Thyroid gland (tissue), 4 donors: Measurements from ENCODE around the gene ALG6. TPM values are rescaled to one million over a fixed set of nuclear protein-coding genes. Genes with fewer than 3 reads are reported as not detected.

ENCODE experiments used
- DNase-seq, 2 donors: peaks; one replicate each; pipeline ENCODE4 v3.0.0-alpha.2; 2019
- H3K27ac ChIP-seq, 3 donors: fragments of 200-600 bp; sonication (generic); 1 replicate in 2 of 3; 2 replicates in 1 of 3; pipeline ENCODE4 v1.5.1; 2016 to 2019; ENCODE audit warnings: mild to moderate bottlenecking in 1 of 3, moderate library complexity in 1 of 3
- H3K27me3 ChIP-seq: fragments of 200-600 bp; sonication (generic); one replicate; pipeline ENCODE4 v1.5.1; 2019
- H3K36me3 ChIP-seq, 2 donors: fragments of 200-600 bp; sonication (generic); one replicate each; pipeline ENCODE4 v1.5.1; 2016 to 2019
- H3K4me1 ChIP-seq, 2 donors: fragments of 200-600 bp; sonication (generic); one replicate each; pipeline ENCODE4 v1.5.1; 2017 to 2019
- H3K4me3 ChIP-seq, 3 donors: fragments of 200-600 bp; sonication (generic); replicated peaks in 1 of 3; 1 replicate in 2 of 3; 2 replicates in 1 of 3; pipeline ENCODE4 v1.5.1; 2016; ENCODE audit warnings: mild to moderate bottlenecking in 1 of 3
- H3K9me3 ChIP-seq: fragments of 200-600 bp; sonication (generic); one replicate; pipeline ENCODE4 v1.5.1; 2017
- POLR2A ChIP-seq, 2 donors: fragments of 450-650 bp; IDR thresholded peaks; one replicate each; pipeline ENCODE4 v1.6.1; 2017; ENCODE audit warnings: antibody characterized with exemption in 2 of 2, mild to moderate bottlenecking in 2 of 2, moderate library complexity in 1 of 2
- WGBS, 2 donors: methylation state at CpG; one replicate each; pipeline ENCODE4 v1.1.5; 2017; 5-methylcytosine and 5-hydroxymethylcytosine counted together
- intact Hi-C: fragments of 100-400 bp; cut with DNase I; formaldehyde crosslinking; loops from one replicate; pipeline ENCODE4 v1.15.1; 2023
- total RNA-seq, 4 donors: library from RNA; depleted of rRNA; stranded (reverse); fragments of >200 nt; gene quantifications; one replicate each; pipeline ENCODE4 v1.2.3, GENCODE V29; 2016
- TF ChIP-seq, protein P1 (sequence below), 6 experiments: fragments of 200-600 bp in 3 of 6; fragments of 450-650 bp in 3 of 6; sonication (generic) in 3 of 6; IDR thresholded peaks; one replicate each; pipeline ENCODE4 v1.5.1; 2016 to 2019; ENCODE audit warnings: antibody characterized with exemption in 6 of 6, mild to moderate bottlenecking in 2 of 6, inconsistent platforms in 1 of 6, moderate library complexity in 1 of 6

Gene ALG6
- total RNA-seq, 4 donors from 2014 or later, result 9.2 to 21.5 (median 19.7) TPM

DNA sequence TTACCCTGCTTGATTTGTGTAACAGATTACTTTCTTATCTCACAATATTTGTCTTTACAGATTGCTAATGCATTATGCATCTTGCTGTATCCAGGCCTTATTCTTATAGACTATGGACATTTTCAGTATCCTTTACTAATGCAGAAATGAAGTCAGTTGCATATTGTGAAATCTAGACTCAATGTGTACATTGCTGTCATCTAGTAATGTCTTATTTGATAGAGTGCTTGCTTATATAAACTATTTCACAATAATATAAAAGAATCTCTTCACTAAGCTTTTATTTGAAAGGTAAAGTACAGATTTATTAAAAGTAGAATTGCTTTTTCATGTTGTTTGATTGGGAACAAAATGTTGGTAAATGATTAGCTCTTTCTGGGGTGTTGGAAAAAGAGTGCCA is 39.6 kb downstream of the ALG6 start:
- no peaks in the 10 kb centered on the region for H3K36me3 ChIP-seq
- peaks cover 0 to 6% of the 10 kb centered on the region in 2 donors for H3K4me1 ChIP-seq
- TF ChIP-seq, protein P1, sequence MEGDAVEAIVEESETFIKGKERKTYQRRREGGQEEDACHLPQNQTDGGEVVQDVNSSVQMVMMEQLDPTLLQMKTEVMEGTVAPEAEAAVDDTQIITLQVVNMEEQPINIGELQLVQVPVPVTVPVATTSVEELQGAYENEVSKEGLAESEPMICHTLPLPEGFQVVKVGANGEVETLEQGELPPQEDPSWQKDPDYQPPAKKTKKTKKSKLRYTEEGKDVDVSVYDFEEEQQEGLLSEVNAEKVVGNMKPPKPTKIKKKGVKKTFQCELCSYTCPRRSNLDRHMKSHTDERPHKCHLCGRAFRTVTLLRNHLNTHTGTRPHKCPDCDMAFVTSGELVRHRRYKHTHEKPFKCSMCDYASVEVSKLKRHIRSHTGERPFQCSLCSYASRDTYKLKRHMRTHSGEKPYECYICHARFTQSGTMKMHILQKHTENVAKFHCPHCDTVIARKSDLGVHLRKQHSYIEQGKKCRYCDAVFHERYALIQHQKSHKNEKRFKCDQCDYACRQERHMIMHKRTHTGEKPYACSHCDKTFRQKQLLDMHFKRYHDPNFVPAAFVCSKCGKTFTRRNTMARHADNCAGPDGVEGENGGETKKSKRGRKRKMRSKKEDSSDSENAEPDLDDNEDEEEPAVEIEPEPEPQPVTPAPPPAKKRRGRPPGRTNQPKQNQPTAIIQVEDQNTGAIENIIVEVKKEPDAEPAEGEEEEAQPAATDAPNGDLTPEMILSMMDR (IDR thresholded peaks at IDR 0.05), result no peak
- TF ChIP-seq POLR2A (IDR thresholded peaks at IDR 0.05), result no peak
- no peak overlapping the region for H3K4me3 ChIP-seq
- H3K9me3 ChIP-seq, result no peaks in the 10 kb centered on the region
- DNase-seq, result no peak
- no peak overlapping the region for H3K27ac ChIP-seq
- intact Hi-C loops, result no loop called here
- H3K27me3 ChIP-seq, result no peaks in the 10 kb centered on the region

DNA sequence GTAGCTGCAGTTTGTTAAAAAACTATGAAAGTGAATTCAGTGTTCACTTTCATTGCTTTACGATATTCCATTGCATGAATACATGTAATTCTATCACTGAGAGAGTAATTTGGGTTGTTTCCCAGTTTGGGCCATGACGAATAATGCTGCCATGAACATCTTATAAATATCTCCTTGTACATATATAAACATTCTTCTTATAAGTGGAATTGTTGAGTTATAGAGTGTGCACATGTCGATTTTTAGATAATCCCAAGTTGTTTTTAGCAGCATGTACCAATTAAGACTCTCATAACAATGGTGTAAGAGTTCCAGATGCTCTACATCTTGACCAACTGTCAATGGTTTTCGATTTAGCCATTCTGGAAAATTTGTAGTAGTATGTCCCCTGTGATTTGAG is 40.9 kb downstream of the ALG6 start:
- intact Hi-C loops, result no loop called here
- Histone ChIP-seq H3K9me3 (no peaks in the 10 kb centered on the region), H3K4me3 (no peak overlapping the region), H3K27ac (no peak overlapping the region), H3K4me1 (peaks cover 0 to 6% of the 10 kb centered on the region in 2 donors), H3K36me3 (no peaks in the 10 kb centered on the region), H3K27me3 (no peaks in the 10 kb centered on the region)
- WGBS, 2 donors, result 83% methylated on average over 4 of the region's 4 CpGs
- DNase-seq, result no peak
- no peak for TF ChIP-seq POLR2A (IDR thresholded peaks at IDR 0.05)
- TF ChIP-seq, protein P1 (IDR thresholded peaks at IDR 0.05), result no peak

DNA sequence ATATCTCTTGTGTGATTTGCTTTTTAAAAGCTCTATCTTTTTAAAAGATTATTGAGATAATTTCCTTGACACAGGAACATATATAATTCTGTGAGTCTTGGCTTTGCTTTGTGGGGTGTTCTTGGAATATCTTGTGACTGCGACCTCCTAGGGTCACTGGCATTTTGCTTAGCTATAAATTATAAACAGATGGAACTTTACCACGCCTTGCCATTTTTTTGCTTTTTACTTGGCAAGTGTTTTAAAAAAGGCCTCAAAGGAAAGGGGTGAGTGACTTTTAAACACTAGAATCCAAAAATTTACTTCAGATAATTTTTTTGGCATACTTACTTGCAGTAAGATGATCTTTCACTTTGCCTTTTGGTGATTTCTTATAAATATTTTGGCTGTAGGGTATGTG is 43.6 kb downstream of the ALG6 start:
- Histone ChIP-seq H3K27ac (no peak overlapping the region), H3K36me3 (no peaks in the 10 kb centered on the region), H3K27me3 (no peaks in the 10 kb centered on the region), H3K4me1 (no peaks in the 10 kb centered on the region), H3K4me3 (no peak overlapping the region), H3K9me3 (no peaks in the 10 kb centered on the region)
- TF ChIP-seq, protein P1 (IDR thresholded peaks at IDR 0.05), result no peak
- no peak for TF ChIP-seq POLR2A (IDR thresholded peaks at IDR 0.05)
- DNase-seq, result no peak
- intact Hi-C loops, result no loop called here
- WGBS, 2 donors, result 77 to 90% methylated on average over 2 of the region's 2 CpGs

DNA sequence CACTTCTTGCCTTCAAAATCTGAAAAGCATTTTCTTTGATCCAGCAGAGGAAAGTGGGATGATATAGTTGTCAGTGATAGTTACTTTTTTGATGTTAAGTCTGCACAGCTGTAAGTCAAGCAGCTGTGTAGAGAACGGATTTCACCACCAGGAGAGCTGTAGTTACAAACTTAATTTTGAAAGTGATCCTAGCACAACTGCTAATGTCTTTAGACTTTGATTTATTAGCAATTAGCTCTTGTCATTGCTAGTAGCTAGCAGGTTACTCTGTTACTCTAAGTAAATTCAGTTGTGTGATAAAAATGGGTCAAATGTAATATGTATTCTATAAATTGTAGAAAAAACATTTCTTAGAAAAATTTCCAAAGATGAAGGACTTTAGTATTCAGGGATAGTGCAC is 46.0 kb downstream of the ALG6 start:
- 94 to 97% methylated on average over 1 of the region's 1 CpG for WGBS, 2 donors

DNA sequence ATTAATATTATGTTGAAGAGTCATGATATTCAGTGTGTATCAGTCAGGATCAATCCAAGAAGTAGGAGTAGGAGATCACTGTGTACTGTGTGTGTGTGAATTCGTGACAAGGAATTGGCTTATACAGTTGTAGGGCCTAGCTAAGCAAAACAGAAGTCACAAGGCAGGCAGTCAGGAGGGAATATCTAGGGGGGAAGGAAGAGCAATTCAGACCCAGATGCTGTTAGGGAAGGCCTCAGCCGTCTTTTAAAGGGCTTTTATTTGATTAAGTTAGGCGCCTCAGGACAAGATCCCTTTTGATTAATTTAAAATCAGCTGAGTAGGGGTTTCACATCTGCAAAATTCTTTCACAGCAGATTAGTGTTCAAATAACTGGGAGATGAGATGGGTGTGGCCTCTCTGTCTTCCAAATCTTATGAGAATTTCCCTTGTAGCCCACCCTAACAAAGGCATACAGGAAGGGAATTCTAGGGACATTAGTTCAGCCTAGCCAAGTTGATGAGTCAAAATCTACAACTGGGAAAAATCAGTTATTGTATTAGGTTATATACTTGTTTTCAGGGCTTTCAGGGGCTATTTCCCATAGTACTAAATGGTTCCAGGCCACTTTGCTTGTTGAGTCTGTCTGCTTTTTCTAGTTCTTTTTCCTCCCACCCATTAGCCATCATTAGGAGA is 47.4 kb downstream of the ALG6 start:
- Histone ChIP-seq H3K27ac (no peak overlapping the region), H3K27me3 (no peaks in the 10 kb centered on the region), H3K4me3 (no peak overlapping the region), H3K4me1 (no peaks in the 10 kb centered on the region), H3K36me3 (no peaks in the 10 kb centered on the region), H3K9me3 (no peaks in the 10 kb centered on the region)
- TF ChIP-seq POLR2A (IDR thresholded peaks at IDR 0.05), result no peak
- TF ChIP-seq, protein P1 (IDR thresholded peaks at IDR 0.05), result no peak
- intact Hi-C loops, result no loop called here
- WGBS, 2 donors, result 80 to 82% methylated on average over 3 of the region's 3 CpGs
- DNase-seq, result no peak

More for the DNA sequence above, 46.0 kb downstream of the ALG6 start:
- Histone ChIP-seq H3K4me3 (no peak overlapping the region), H3K36me3 (no peaks in the 10 kb centered on the region), H3K27me3 (no peaks in the 10 kb centered on the region), H3K27ac (no peak overlapping the region), H3K4me1 (no peaks in the 10 kb centered on the region), H3K9me3 (no peaks in the 10 kb centered on the region)
- TF ChIP-seq, protein P1 (IDR thresholded peaks at IDR 0.05), result no peak
- no peak for TF ChIP-seq POLR2A (IDR thresholded peaks at IDR 0.05)
- intact Hi-C loops, result no loop called here
- no peak for DNase-seq
